ENCODE results near the gene TTC33.
"Not testable (repeated sequence)": the region's sequence is repeated elsewhere in the genome, so short reads cannot be mapped to it uniquely, and the experiment has no call there.

Gene TTC33

DNA sequence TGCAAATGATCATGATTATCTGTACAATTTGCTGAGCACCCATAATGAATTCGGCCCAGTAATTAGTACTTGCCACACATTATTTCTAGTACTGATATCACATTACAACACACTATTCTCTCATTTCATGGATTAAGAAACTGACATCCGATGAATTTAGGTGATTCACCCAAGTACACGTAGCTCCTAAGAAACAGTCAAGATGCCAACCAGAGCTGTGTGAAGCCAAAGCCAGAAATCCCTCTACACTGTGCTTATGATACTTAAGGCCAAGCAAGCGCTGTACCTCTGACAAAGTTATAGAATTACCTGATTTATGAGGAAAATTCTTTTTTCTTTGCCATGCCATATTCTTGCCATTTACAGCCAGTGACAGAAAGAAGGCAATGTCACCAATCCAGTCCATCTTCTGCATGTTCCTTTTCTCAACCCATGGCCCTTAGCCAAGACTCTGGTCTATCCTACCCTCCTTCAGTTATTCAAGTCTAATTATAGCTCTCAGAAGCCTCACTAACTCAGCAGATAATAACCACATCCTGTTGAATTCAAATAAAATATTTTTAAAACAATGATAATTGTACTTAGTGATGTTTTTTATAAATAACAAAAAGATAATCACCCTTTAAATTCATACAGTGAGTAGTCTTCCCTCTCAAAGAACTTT, 150.3 kb downstream of the TTC33 start:
- FAIRE-seq, result no peak

DNA sequence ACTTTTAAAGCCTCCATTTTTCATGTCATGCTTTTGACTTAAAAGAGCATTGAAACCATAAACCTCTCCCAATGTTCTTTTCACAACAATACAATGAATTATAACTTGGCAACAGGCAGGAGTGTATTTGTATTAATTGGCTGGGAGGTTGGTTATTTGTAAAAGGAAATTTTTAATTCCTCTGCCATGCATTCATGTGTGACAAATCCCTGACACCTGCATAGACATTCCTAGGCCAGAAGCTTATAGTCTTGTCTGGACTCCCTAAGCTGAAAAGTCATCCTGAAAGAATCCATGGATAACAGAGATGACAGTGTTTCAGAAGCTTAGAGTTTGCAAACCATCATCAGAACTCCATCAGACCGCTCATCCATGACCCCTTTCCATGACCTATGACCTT, 152.4 kb downstream of the TTC33 start:
- FAIRE-seq, result no peak

DNA sequence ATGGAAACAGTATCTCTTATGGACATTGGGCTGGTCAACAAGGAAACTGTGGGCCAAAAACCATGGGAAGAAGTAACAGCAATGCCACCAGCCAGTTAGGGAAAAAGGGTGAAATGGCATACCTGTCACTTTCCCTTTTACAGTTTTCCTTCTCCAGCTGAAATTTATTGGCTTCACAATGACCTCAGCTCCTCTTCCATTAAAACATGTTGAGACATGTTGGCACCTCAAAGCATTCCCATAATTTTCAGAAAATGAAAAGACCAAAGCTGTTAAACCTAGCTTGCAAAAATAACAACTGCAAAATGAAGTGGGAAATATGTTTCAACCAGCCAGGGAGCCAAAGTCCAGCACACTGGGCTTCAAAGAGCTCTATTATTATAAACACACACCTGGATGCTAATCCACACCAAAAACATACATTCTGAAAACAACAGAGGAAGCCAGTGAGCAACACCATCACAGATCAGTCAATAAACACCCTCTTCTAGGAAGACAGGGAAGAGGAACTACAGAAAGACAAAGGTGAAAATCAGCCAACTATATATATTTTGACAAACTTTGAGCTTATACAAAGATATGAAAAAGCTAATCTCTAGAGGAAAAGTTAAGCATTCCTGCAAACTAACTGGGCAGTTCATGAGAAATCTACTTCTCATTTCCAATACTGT, 154.4 kb downstream of the TTC33 start:
- no peak for FAIRE-seq

DNA sequence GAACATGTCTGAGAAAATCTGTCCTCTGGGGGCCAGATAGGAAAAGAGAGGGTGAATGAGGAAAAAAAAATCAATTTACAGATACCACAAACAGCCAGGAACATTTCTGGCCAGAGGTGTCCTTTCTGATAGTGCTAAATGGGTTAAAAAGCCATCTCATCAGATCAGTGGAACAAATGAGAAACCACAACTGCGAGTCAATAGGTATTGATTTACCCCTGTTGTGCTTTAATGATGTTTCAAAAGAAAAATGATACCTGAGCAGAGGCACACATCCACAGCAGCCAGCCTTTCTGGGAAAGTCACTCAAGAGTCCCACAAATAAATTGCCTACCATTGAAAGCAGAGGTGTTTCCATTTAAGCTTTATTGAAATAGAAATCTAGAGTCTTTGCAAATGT, 155.4 kb downstream of the TTC33 start:
- FAIRE-seq, result no peak

DNA sequence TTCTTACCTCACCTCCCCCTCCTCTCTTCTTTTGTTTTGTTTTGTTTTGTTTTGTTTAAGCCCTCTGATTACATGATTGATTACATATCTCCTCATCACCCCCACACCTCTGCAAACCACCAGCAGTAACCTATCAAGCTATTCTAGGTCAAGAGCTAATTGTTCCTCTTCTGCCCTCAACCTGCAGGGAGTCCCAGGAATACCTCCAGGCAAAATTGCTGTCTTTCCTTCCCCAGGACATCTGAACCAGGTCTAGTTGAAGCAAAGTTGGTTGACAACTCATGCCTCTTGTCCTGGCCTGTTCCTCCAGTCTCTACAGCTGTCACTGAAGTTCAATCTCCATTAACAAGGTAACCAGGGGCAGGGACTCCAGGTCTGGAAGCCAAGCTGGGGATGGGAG, 156.1 kb downstream of the TTC33 start:
- FAIRE-seq, result no peak

DNA sequence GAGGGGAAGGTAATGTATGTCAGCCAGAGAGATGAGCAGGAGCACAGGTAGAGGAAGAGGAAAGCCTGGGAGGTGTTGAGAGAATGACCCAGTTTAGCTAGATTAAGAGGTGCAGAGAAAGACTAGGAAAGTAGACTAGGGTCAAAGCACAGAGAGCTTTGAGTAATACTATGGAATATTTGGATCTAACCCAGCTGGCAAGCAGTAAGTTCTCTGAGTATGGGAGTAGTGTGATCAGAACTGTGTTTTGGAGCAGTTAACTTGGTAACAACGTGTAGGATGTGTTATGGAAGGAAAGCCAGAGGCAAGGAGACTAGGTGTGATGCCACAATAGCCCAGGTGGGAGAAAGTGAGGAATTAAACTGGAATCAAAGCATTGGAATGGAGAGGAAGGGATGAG, 160.9 kb downstream of the TTC33 start:
- FAIRE-seq, result no peak

DNA sequence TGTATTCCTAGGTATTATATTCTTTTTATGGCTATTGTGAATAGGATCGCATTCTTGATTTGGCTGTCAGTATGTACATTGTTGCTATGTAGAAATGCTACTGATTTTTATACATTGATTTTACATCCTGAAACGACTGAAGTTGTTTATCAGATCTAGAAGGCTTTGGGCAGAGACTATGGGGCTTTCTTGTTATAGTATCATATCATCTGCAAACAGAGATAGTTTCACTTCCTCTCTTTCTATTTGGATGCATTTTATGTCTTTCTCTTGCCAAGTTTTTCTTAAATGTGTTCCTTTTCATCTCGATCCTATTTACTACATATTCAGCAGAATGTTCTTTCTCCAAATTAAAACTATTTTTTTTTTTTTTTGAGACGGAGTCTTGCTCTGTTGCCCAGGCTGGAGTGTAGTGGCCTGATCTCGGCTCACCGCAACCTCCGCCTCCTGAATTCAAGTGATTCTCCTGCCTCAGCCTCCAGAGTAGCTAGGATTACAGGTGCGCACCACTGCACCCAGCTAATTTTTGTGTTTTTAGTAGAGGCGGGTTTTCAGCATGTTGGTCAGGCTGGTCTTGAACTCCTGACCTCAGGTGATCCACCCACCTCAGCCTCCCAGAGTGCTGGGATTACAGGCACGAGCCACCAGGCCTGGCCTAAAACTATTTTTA, 163.9 kb downstream of the TTC33 start:
- FAIRE-seq, result peak; percentile 21

DNA sequence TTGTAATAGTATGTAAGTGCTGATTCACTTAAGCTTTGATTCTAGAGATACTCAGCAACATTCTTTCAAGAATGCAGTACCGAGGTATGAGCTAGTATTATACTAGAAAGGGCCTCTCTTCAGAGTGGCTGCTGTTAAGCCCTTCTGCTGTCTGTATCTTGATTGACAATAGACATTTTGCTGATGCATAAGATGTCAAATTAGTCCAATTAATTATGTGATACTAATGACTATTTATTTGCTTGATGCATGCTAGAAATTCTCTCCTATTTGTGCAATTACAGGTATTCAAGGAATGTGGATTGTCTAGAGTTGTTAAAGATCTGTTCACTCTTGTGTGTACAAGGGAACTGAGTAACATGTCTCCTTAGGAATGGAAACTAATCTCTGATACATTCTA, 168.4 kb downstream of the TTC33 start:
- no peak for FAIRE-seq

DNA sequence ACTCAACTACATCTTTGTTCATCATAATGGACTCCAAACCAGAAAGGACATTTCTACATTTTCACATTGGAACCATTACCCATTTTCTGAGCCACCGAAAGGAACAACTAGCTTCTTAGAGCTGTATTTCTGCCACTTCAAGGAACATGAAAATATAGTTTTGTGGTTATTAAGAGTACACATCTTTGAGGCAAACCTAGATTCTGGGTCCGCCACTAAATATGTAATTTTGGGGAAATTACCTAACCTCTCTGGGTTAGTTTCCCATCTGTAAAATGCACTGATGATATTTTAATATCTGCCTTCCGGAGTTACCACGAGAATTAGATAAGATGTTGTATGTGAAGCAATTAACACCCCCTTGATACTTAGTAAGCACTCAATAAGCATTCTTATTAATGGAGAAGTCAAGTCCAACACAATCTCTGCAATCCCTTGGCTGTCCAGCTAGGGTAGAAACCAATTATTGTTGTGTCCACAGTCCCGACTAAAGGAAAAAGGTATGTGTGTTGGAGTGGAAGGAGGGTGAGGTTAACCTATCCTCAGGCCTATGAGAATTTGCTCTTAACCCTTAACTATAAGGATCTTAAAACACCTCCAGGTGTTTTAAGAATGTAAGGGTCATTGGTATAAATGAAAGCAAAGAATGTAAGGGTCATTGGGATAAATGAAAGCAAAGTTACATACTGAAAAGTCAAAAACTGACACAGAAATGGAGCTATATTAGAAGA, 170.1 kb downstream of the TTC33 start:
- FAIRE-seq, result no peak

DNA sequence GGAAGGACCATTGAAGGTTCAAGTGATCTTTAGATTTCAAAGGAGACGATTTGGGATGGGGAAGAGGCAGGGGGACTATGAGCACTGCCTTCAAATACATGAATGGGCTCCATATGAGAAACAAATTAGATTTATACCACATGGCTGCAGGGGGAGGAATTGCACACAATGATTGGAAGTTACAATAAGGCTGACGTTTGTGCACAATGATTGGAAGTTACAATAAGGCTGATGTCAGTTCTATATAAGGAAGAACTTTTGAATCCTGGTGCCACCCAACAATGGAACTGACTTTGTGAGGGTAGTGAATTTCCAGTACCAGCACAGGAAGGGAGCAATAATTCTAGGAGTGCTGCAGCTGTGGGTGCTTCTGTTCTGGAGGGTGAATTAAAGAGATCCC, 171.7 kb downstream of the TTC33 start:
- FAIRE-seq, result no peak

DNA sequence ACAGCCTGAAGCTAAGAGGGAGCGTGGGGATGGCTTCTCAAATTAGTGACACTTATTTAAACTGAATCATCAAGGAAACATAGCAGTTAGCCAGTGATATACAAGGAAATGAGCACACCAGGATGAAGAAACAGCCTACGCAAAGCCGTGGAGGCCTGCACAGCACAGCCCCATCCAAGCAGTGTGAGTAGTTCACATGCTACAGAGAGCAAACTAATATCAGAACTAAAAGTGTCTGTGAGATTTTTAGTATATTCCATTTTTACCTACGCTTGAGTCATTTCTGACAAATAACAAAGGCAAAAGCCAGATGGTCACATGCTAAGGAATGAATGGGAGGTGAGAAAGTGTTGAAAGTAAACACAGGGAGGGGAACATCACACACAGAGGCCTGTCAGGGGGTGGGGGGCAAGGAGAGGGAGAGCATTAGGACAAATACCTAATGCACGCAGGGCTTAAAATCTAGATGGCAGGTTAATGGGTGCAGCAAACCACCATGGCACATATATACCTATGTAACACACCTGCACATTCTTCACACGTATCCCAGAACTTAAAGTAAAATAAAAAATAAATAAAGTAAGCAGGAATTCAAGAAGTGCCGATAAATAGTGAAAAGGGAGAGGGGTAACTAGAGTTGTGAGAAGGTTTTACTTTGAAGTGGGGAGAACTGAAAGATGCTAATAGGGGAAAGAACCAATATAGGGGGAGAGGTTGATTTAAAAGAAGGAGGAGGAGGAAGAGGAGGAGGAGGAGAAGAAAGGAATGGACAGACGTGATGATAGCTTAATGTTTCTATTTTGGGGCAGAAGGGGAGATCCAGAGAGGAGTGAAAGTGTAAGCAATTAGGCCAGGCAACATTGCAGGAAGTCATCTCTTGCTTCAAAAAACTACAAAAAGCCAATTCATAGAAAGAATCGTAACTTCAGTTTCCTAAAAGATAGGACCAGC, 177.0 kb downstream of the TTC33 start:
- FAIRE-seq, result no peak

DNA sequence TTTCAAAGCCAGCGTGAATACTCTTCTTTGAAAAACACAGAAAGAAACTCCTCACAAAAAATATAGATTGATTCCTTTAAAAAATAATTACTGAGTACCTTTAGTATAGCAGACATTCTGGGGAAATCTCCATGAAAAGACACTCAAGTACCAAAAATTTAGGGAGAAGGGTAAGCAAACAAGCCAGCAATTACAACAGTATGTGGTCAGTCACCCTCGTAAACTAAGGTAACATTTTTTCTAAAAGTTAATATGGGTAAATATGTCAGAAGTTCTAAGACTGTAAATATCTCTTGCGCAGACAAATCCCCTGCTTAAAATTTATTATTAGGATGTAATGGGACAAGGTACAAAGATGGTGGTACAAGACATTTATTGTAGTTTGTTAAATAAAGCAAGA, 178.0 kb downstream of the TTC33 start:
- no peak for FAIRE-seq

DNA sequence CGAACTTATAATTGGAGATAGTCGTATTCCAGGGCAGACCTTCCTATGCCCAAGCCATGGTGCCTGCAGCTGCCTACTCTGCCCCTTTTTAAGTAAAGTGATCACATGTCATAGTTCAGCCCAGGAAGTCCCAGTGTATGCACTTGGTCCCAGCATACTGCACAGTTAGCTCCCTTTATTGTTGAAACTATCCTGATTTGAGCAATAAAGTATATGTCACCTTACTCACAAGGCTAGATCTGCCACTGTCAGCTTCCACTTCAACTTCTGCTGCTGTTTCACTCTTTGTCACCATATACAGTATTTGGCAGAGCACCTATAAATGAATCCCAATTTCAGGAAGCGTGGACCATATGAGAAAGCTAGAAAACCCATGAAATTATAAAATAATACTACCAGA, 179.8 kb downstream of the TTC33 start:
- no peak for FAIRE-seq

DNA sequence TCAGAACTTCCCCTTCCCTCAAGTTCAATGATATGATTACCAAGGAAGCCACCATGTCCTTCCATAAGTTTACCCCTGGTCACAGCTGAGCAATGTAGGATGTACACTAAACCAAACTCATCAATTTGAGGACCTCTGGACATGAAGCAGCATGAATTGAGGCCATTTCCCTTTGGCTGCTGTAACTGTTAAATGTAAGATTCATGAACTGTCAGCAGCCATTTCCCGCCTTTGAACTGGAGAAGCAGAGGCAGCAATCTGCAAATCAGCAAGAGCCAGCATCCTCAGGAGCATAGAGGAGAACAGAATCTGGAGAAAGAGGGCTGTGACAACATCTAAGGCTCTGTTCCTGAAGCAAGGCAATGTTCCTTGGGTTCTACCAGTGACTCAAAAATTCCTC, 180.3 kb downstream of the TTC33 start:
- FAIRE-seq, result no peak

DNA sequence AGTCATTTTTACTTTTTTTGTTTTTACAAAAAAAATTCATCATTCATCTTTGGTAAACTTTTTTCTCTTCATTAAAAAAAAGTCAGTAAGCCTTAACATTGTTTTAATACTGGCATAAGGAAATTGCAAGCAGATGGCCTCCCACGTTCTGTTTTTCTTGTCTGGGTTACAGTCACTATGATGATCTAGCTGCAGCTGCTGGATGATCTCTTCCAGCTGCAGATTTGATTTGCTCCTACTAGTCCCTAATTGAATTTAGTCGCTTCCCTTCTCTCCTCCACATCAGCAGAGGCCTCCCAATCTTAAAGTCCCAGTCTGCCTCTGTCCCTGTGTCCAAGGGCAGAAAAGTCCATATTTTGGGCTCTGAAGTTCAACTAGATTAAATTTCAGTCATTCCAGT, 182.8 kb downstream of the TTC33 start:
- FAIRE-seq, result no peak

DNA sequence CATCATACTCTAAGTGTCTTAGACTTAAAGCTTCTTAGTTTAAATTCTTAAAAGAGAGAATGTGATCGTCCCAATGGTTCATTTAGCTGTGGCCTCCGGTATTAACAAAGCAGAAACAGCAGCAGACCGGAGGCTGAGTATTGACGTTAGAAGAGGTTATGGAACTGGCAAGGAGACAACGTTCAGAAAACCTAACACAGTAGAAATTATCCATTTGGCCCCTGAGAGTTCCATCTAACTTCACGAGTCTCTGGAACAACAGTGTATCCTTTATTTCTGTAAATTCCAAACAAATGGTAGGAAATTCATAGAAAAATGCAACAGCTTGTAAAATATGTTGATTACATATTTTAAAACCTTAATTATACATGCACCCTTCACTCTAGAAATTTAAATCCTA, 183.4 kb downstream of the TTC33 start:
- no peak for FAIRE-seq

DNA sequence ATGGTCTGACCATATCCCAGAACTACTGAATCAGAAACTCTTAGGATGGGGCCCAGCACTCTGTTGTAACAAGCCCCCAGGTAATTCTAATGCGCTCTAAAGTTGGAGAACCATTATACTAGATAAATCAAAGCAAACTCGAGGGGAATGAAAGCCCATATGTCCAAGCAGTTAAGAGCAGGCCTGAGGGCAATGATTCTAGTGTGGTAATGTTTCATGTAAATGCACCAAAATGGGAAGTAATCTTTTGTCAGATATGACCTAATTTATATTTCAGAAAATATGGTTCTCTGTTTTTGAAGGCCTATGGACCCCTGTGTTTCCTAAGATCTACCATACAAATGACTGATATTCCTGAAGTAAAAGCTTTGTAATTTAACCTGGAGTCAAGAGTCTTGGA, 184.0 kb downstream of the TTC33 start:
- no peak for FAIRE-seq

DNA sequence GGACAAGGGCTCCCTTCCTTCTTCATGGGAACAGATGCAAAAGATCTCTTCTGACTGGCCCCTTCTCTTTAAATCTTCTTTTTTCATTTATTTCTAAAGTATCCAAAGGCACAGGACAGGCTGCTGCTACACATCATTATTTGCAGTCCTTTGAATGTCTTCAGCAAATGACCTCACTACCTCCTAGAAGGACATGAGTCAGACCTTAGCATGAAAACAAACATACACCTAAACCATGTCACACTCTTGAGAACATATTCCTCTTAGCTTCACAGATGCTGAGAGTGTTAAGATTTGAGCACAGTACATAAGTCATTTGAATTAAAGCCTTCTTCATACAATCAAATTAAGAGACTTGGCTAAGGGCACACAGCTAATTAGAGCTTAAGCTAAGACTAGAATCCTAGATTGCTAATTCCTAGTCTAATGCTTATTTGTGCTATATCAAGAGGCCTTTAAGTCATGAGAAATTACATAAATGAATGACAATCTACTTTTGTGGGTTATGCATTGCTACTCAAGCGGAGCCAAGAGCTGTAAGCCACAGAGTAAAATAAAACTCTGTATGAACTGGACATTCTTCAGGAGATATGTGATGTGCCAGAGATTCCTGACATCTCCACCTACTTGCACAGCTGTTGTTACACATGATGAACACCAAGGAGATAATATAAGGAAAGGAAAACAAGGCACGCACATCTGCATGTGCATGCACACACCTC, 185.2 kb downstream of the TTC33 start:
- FAIRE-seq, result no peak

DNA sequence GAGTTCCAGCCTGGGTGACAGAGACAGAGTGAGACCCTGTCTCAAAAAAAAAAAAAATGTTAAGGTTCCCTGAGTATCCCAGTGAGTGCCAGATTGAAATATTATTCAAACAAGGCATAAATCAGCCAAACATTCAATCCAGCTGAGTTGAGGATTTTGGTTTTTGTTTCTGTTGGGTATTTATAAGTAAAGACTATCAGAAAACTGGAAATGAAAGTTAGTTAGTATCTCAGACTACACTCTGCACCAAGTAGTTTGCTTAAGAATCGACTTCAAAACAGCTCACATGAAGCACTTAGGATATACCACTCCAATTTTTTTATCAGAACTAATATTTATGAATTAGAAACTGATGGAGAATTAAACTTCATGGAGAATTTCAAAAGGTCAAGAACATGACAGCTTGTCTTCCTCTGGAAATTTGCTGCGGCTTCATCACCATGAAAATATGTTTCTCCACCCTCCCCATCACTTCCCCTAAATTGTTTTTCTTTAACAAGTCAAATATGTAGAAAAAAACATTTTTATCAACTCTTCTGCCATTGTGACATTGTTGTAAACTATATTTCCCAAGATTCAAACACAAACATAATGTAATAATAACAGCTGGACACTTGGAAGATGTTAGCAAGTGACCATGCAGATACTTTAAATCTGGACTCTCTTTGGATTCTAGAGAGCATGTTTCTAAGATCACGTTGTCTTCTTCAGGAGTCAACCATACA, 186.1 kb downstream of the TTC33 start:
- FAIRE-seq, result no peak

DNA sequence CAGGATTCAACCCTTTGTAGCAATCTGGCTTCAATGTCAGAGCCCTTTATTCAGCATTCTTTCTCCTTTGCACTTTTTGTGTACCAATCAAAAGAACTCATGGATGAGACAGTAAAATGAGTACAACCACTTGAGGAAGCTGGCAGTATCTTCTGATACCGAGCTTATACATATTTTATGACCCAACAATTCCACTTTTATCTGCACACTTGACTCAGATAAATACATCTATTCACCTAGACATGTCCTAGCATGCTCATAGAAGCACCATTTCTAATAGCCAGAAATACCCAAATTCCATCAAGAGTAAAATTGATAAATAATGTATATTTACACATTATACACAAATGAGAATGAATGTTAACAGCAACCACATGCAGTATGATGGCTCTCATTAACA, 187.2 kb downstream of the TTC33 start:
- no peak for FAIRE-seq

DNA sequence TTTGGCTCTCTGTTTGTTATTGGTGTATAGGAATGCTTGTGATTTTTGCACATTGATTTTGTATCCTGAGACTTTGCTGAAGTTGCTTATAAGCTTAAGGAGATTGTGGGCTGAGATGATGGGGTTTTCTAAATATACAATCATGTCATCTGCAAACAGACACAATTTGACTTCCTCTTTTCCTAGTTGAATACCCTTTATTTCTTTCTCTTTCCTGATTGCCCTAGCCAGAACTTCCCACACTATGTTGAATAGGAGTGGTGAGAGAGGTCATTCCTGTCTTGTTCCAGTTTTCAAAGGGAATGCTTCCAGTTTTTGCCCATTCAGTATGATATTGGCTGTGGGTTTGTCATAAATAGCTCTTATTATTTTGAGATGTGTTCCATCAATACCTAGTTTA, 192.6 kb downstream of the TTC33 start:
- not testable (repeated sequence) for FAIRE-seq
